ENCODE data around the gene MMD2.

The MMD2 gene

GRCh38 chr7:4958477-4959301 lies at the start of gene MMD2:
Gene MMD2 (minus strand): TSS chr7:4959187. CDS start chr7:4959017, 170 bp downstream.
- no peak for TF ChIP-seq CTCF (IDR thresholded peaks at IDR 0.05; ENCODE audit: borderline replicate concordance, insufficient read depth, low read depth, low read length)

GRCh38 chr7:5005066-5005465 lies 46.1 kb upstream of the MMD2 start:
- H3K4me3 ChIP-seq (ENCODE audit: low read depth, low read length) = no peak overlapping the region
- no peak for TF ChIP-seq CTCF (IDR thresholded peaks at IDR 0.05; ENCODE audit: borderline replicate concordance, insufficient read depth, low read depth, low read length)

More at GRCh38 chr7:4958477-4959301, at the start of gene MMD2:
- H3K4me3 ChIP-seq (ENCODE audit: low read depth, low read length) = no peak within 1 kb of the TSS

- no peak for TF ChIP-seq CTCF (IDR thresholded peaks at IDR 0.05; ENCODE audit: borderline replicate concordance, insufficient read depth, low read depth, low read length)
- no peak overlapping the region for H3K4me3 ChIP-seq (ENCODE audit: low read depth, low read length)
These were observed 42.9 kb upstream of the MMD2 start for GRCh38 chr7:5001911-5002310.

- H3K4me3 ChIP-seq (ENCODE audit: low read depth, low read length) = no peak overlapping the region
- TF ChIP-seq CTCF (IDR thresholded peaks at IDR 0.05; ENCODE audit: borderline replicate concordance, insufficient read depth, low read depth, low read length) = no peak
These were observed 42.0 kb upstream of the MMD2 start for GRCh38 chr7:5001003-5001402.

- TF ChIP-seq CTCF (IDR thresholded peaks at IDR 0.05; ENCODE audit: borderline replicate concordance, insufficient read depth, low read depth, low read length) = no peak
- no peak overlapping the region for H3K4me3 ChIP-seq (ENCODE audit: low read depth, low read length)
These were observed 40.5 kb upstream of the MMD2 start for GRCh38 chr7:4999369-4999950.

- TF ChIP-seq CTCF (IDR thresholded peaks at IDR 0.05; ENCODE audit: borderline replicate concordance, insufficient read depth, low read depth, low read length) = no peak
- H3K4me3 ChIP-seq (ENCODE audit: low read depth, low read length) = no peak overlapping the region
These were observed 39.9 kb upstream of the MMD2 start for GRCh38 chr7:4998910-4999309.

GRCh38 chr7:4998244-4998643 lies 39.3 kb upstream of the MMD2 start:
- no peak for TF ChIP-seq CTCF (IDR thresholded peaks at IDR 0.05; ENCODE audit: borderline replicate concordance, insufficient read depth, low read depth, low read length)

More at GRCh38 chr7:4998244-4998643, 39.3 kb upstream of the MMD2 start:
- no peak overlapping the region for H3K4me3 ChIP-seq (ENCODE audit: low read depth, low read length)

All from GM12875 (cell line).